ENCODE data around the gene STARD5.

Gene STARD5

DNA sequence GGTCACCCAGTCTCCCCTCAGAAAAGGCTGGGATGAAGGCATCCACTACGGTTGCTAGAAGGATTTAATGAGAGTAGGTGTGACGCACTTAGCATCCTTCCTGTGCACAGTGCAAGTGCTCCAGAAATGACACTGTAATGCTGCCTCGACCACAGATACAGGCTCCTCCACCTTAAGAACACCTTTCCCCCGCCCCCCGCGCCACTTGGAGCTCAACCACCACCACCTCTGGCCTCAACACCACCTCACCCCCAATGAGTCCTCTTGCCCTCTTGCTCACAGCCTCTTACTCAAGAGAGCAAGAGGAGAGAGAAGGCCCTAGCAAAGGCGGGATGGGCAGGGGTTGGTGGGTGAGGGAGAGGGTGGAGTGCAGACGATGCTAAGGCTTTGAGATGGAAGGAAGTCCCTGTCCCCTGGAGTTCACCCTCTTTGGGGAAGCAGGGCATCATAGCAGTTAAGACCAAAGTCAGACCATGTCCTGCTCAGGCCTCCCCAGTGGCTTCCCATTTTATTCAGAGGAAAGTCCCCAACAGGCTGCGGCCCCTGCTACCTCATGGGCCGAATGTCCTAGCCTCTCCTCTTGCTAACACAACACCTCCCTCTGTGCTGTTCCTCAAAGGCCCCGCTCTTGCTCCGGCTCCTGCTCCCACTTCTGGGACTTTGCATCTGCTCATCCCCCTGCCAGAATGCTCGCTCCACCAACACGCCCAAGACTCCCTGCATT, 8.3 kb downstream of the STARD5 start:
- H4K91ac ChIP-seq (ENCODE audit: low read length) = no peak overlapping the region
- H2AFZ ChIP-seq (ENCODE audit: low read depth, low read length) = no peak overlapping the region
- H2BK12ac ChIP-seq (ENCODE audit: low read length in 2 of 2) = no peak overlapping the region
- no peak overlapping the region for H3K18ac ChIP-seq (ENCODE audit: low read depth in 1 of 2, low read length in 2 of 2)
- no peak overlapping the region for H3K23ac ChIP-seq (ENCODE audit: low read length in 2 of 2)
- H3K79me1 ChIP-seq (replicated peaks; ENCODE audit: low read length, poor library complexity, severe bottlenecking) = no peaks in the 10 kb centered on the region
- H3K27me3 ChIP-seq (ENCODE audit: control insufficient read depth in 1 of 2, insufficient read depth in 1 of 2, low read length in 2 of 2) = no peaks in the 10 kb centered on the region
- no peak overlapping the region for H3K9ac ChIP-seq (ENCODE audit: low read length)
- H2BK5ac ChIP-seq (ENCODE audit: low read depth, low read length, poor library complexity, severe bottlenecking) = no peak overlapping the region
- H2BK120ac ChIP-seq (ENCODE audit: low read depth, low read length) = no peak overlapping the region
- no peak overlapping the region for H3K4ac ChIP-seq (ENCODE audit: low read depth in 1 of 2, low read length in 2 of 2)
- H3K9me3 ChIP-seq (ENCODE audit: control insufficient read depth, low read length) = no peaks in the 10 kb centered on the region
- no peak overlapping the region for H3K4me2 ChIP-seq (ENCODE audit: low read length, poor library complexity, severe bottlenecking)
- peak overlapping the region; percentile 49 for H2AK5ac ChIP-seq (ENCODE audit: low read length, severe bottlenecking)
- peaks cover 8% of the 10 kb centered on the region for H3K4me1 ChIP-seq (ENCODE audit: control insufficient read depth, insufficient read depth, low read depth, low read length)
- no peak overlapping the region for H3K4me3 ChIP-seq (ENCODE audit: insufficient read depth in 1 of 2, low read depth in 1 of 2, low read length in 2 of 2)
- H3K14ac ChIP-seq (ENCODE audit: low read length in 2 of 2) = no peak overlapping the region
- WGBS = 91% methylated on average over 11 of the region's 14 CpGs
- H2BK15ac ChIP-seq (ENCODE audit: low read depth, poor library complexity, severe bottlenecking) = no peak overlapping the region
- no peak overlapping the region for H3K27ac ChIP-seq (ENCODE audit: low read length, poor library complexity, severe bottlenecking)
- no peak overlapping the region for H4K8ac ChIP-seq (ENCODE audit: low read length)
- no peak for DNase-seq
- H3K36me3 ChIP-seq (ENCODE audit: control insufficient read depth in 1 of 2, insufficient read depth in 2 of 2, low read depth in 1 of 2, low read length in 2 of 2) = peaks cover 51 to 60% of the 10 kb centered on the region in 2 experiments

DNA sequence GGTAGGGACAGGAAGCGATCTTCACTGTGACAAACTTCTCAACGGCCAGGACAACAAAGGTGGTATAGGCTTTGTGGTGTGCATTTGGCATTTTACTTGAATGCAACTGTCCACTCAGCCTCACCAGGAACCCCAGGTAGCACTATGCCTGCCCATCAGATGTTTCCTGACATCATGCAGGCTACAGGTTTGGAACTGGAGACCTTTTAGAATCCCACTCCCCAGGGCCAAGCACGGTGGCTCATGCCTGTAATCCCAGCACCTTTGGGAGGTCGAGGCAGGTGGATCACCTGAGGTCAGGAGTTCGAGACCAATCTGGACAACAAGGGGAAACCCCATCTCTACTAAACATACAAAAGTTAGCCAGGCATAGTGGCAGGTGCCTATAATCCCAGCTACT, 9.6 kb downstream of the STARD5 start:
- no peak overlapping the region for H4K8ac ChIP-seq (ENCODE audit: low read length)
- no peak overlapping the region for H3K27ac ChIP-seq (ENCODE audit: low read length, poor library complexity, severe bottlenecking)
- DNase-seq = no peak
- no peak overlapping the region for H3K18ac ChIP-seq (ENCODE audit: low read depth in 1 of 2, low read length in 2 of 2)
- H2BK120ac ChIP-seq (ENCODE audit: low read depth, low read length) = no peak overlapping the region
- no peak overlapping the region for H2BK12ac ChIP-seq (ENCODE audit: low read length in 2 of 2)
- peak overlapping the region; percentile 88 for H2AK5ac ChIP-seq (ENCODE audit: low read length, severe bottlenecking)
- H3K4me1 ChIP-seq (ENCODE audit: control insufficient read depth, insufficient read depth, low read depth, low read length) = peaks cover 8% of the 10 kb centered on the region
- no peak overlapping the region for H3K9ac ChIP-seq (ENCODE audit: low read length)
- no peaks in the 10 kb centered on the region for H3K9me3 ChIP-seq (ENCODE audit: control insufficient read depth, low read length)
- H2AFZ ChIP-seq (ENCODE audit: low read depth, low read length) = no peak overlapping the region
- H3K4me3 ChIP-seq (ENCODE audit: insufficient read depth in 1 of 2, low read depth in 1 of 2, low read length in 2 of 2) = no peak overlapping the region
- H3K14ac ChIP-seq (ENCODE audit: low read length in 2 of 2) = no peak overlapping the region
- H3K4me2 ChIP-seq (ENCODE audit: low read length, poor library complexity, severe bottlenecking) = no peak overlapping the region
- H2BK5ac ChIP-seq (ENCODE audit: low read depth, low read length, poor library complexity, severe bottlenecking) = no peak overlapping the region
- 100% methylated on average over 5 of the region's 5 CpGs for WGBS
- no peak overlapping the region for H4K91ac ChIP-seq (ENCODE audit: low read length)
- H2BK15ac ChIP-seq (ENCODE audit: low read depth, poor library complexity, severe bottlenecking) = no peak overlapping the region
- H3K36me3 ChIP-seq (ENCODE audit: control insufficient read depth in 1 of 2, insufficient read depth in 2 of 2, low read depth in 1 of 2, low read length in 2 of 2) = peaks cover 40 to 52% of the 10 kb centered on the region in 2 experiments
- H3K79me1 ChIP-seq (replicated peaks; ENCODE audit: low read length, poor library complexity, severe bottlenecking) = no peaks in the 10 kb centered on the region
- no peak overlapping the region for H3K4ac ChIP-seq (ENCODE audit: low read depth in 1 of 2, low read length in 2 of 2)
- no peak overlapping the region for H3K23ac ChIP-seq (ENCODE audit: low read length in 2 of 2)
- no peaks in the 10 kb centered on the region for H3K27me3 ChIP-seq (ENCODE audit: control insufficient read depth in 1 of 2, insufficient read depth in 1 of 2, low read length in 2 of 2)

GRCh38 chr15:81313686-81314085, 10.3 kb downstream of the STARD5 start:
- peaks cover 33 to 50% of the 10 kb centered on the region in 2 experiments for H3K36me3 ChIP-seq (ENCODE audit: control insufficient read depth in 1 of 2, insufficient read depth in 2 of 2, low read depth in 1 of 2, low read length in 2 of 2)
- no peak overlapping the region for H2BK5ac ChIP-seq (ENCODE audit: low read depth, low read length, poor library complexity, severe bottlenecking)
- no peak overlapping the region for H2AFZ ChIP-seq (ENCODE audit: low read depth, low read length)
- H2BK15ac ChIP-seq (ENCODE audit: low read depth, poor library complexity, severe bottlenecking) = no peak overlapping the region
- no peak overlapping the region for H3K4ac ChIP-seq (ENCODE audit: low read depth in 1 of 2, low read length in 2 of 2)
- WGBS = 91% methylated on average over 1 of the region's 5 CpGs
- DNase-seq = no peak
- H4K91ac ChIP-seq (ENCODE audit: low read length) = no peak overlapping the region
- H3K4me3 ChIP-seq (ENCODE audit: insufficient read depth in 1 of 2, low read depth in 1 of 2, low read length in 2 of 2) = no peak overlapping the region
- peak overlapping the region; percentile 36 for H2AK5ac ChIP-seq (ENCODE audit: low read length, severe bottlenecking)
- no peak overlapping the region for H3K23ac ChIP-seq (ENCODE audit: low read length in 2 of 2)
- no peak overlapping the region for H2BK120ac ChIP-seq (ENCODE audit: low read depth, low read length)
- no peak overlapping the region for H3K4me2 ChIP-seq (ENCODE audit: low read length, poor library complexity, severe bottlenecking)
- H3K79me1 ChIP-seq (replicated peaks; ENCODE audit: low read length, poor library complexity, severe bottlenecking) = no peaks in the 10 kb centered on the region
- H4K8ac ChIP-seq (ENCODE audit: low read length) = no peak overlapping the region
- no peak overlapping the region for H3K18ac ChIP-seq (ENCODE audit: low read depth in 1 of 2, low read length in 2 of 2)
- no peaks in the 10 kb centered on the region for H3K9me3 ChIP-seq (ENCODE audit: control insufficient read depth, low read length)
- H3K27me3 ChIP-seq (ENCODE audit: control insufficient read depth in 1 of 2, insufficient read depth in 1 of 2, low read length in 2 of 2) = no peaks in the 10 kb centered on the region
- H3K9ac ChIP-seq (ENCODE audit: low read length) = peak overlapping the region; percentile 2
- no peak overlapping the region for H3K14ac ChIP-seq (ENCODE audit: low read length in 2 of 2)
- peak overlapping the region; percentile 35 for H3K27ac ChIP-seq (ENCODE audit: low read length, poor library complexity, severe bottlenecking)
- H2BK12ac ChIP-seq (ENCODE audit: low read length in 2 of 2) = no peak overlapping the region
- H3K4me1 ChIP-seq (ENCODE audit: control insufficient read depth, insufficient read depth, low read depth, low read length) = peaks cover 8% of the 10 kb centered on the region

GRCh38 chr15:81312790-81313543, 11.0 kb downstream of the STARD5 start:
- H3K36me3 ChIP-seq (ENCODE audit: control insufficient read depth in 1 of 2, insufficient read depth in 2 of 2, low read depth in 1 of 2, low read length in 2 of 2) = peaks cover 28 to 45% of the 10 kb centered on the region in 2 experiments
- H3K4ac ChIP-seq (ENCODE audit: low read depth in 1 of 2, low read length in 2 of 2) = peak overlapping the region in 1 of 2 experiments; percentile 24
- peak overlapping the region; percentile 37 for H2AK5ac ChIP-seq (ENCODE audit: low read length, severe bottlenecking)
- no peak overlapping the region for H2BK15ac ChIP-seq (ENCODE audit: low read depth, poor library complexity, severe bottlenecking)
- H2BK12ac ChIP-seq (ENCODE audit: low read length in 2 of 2) = no peak overlapping the region
- no peaks in the 10 kb centered on the region for H3K27me3 ChIP-seq (ENCODE audit: control insufficient read depth in 1 of 2, insufficient read depth in 1 of 2, low read length in 2 of 2)
- no peak overlapping the region for H2BK120ac ChIP-seq (ENCODE audit: low read depth, low read length)
- H3K9ac ChIP-seq (ENCODE audit: low read length) = peak overlapping the region; percentile 37
- H3K18ac ChIP-seq (ENCODE audit: low read depth in 1 of 2, low read length in 2 of 2) = peak overlapping the region in 1 of 2 experiments; percentile 68
- peak overlapping the region; percentile 61 for H4K91ac ChIP-seq (ENCODE audit: low read length)
- H3K79me1 ChIP-seq (replicated peaks; ENCODE audit: low read length, poor library complexity, severe bottlenecking) = no peaks in the 10 kb centered on the region
- peak overlapping the region in 1 of 2 experiments; percentile 16 for H3K23ac ChIP-seq (ENCODE audit: low read length in 2 of 2)
- 65% methylated on average over 22 of the region's 22 CpGs for WGBS
- H3K27ac ChIP-seq (ENCODE audit: low read length, poor library complexity, severe bottlenecking) = peak overlapping the region; percentile 69
- no peak overlapping the region for H2BK5ac ChIP-seq (ENCODE audit: low read depth, low read length, poor library complexity, severe bottlenecking)
- peak; percentile 96 for DNase-seq
- H2AFZ ChIP-seq (ENCODE audit: low read depth, low read length) = no peak overlapping the region
- H3K4me3 ChIP-seq (ENCODE audit: insufficient read depth in 1 of 2, low read depth in 1 of 2, low read length in 2 of 2) = peak overlapping the region in 1 of 2 experiments; percentile 3
- H3K4me2 ChIP-seq (ENCODE audit: low read length, poor library complexity, severe bottlenecking) = no peak overlapping the region
- H3K9me3 ChIP-seq (ENCODE audit: control insufficient read depth, low read length) = no peaks in the 10 kb centered on the region
- no peak overlapping the region for H4K8ac ChIP-seq (ENCODE audit: low read length)
- H3K4me1 ChIP-seq (ENCODE audit: control insufficient read depth, insufficient read depth, low read depth, low read length) = peaks cover 8% of the 10 kb centered on the region
- peak overlapping the region in 1 of 2 experiments; percentile 30 for H3K14ac ChIP-seq (ENCODE audit: low read length in 2 of 2)
